HG03280 (cell line): ENCODE data around the gene WWC2.

Experiments used
- ATAC-seq: cut with Tn5 transposase; IDR thresholded peaks from one replicate; pipeline ENCODE4 v1.9.1; 2021; ENCODE audit warnings: mild to moderate bottlenecking, moderate library complexity; ENCODE audit not compliant: unreplicated experiment

The WWC2 gene

GRCh38 chr4:183164963-183165362 is 65.9 kb downstream of the WWC2 start:
- no peak for ATAC-seq

- no peak for ATAC-seq
Measured at GRCh38 chr4:183165376-183165775, 66.3 kb downstream of the WWC2 start.

- no peak for ATAC-seq
Measured at GRCh38 chr4:183170894-183171293, 71.8 kb downstream of the WWC2 start.

GRCh38 chr4:183171484-183172267 is 72.6 kb downstream of the WWC2 start:
- ATAC-seq = no peak

GRCh38 chr4:183172881-183173280 is 73.8 kb downstream of the WWC2 start:
- no peak for ATAC-seq

GRCh38 chr4:183173580-183174526 is 74.8 kb downstream of the WWC2 start:
- no peak for ATAC-seq

GRCh38 chr4:183175631-183176232 is 76.7 kb downstream of the WWC2 start:
- ATAC-seq = no peak

- no peak for ATAC-seq
Measured at GRCh38 chr4:183177001-183177400, 77.9 kb downstream of the WWC2 start.

- ATAC-seq = no peak
Measured at GRCh38 chr4:183178201-183178600, 79.1 kb downstream of the WWC2 start.

GRCh38 chr4:183180096-183180495 is 81.0 kb downstream of the WWC2 start:
- ATAC-seq = no peak

GRCh38 chr4:183180621-183181020 is 81.6 kb downstream of the WWC2 start:
- ATAC-seq = no peak

- ATAC-seq = no peak
Measured at GRCh38 chr4:183181081-183181480, 82.0 kb downstream of the WWC2 start.

GRCh38 chr4:183182873-183183725 is 84.0 kb downstream of the WWC2 start:
- ATAC-seq = no peak

- no peak for ATAC-seq
Measured at GRCh38 chr4:183183906-183184535, 85.0 kb downstream of the WWC2 start.

GRCh38 chr4:183185018-183185417 is 86.0 kb downstream of the WWC2 start:
- no peak for ATAC-seq

- no peak for ATAC-seq
Measured at GRCh38 chr4:183185559-183185958, 86.5 kb downstream of the WWC2 start.

- no peak for ATAC-seq
Measured at GRCh38 chr4:183186813-183187212, 87.8 kb downstream of the WWC2 start.

GRCh38 chr4:183190900-183191527 is 92.0 kb downstream of the WWC2 start:
- no peak for ATAC-seq

GRCh38 chr4:183191630-183192029 is 92.6 kb downstream of the WWC2 start:
- ATAC-seq = no peak

GRCh38 chr4:183192571-183192970 is 93.5 kb downstream of the WWC2 start:
- no peak for ATAC-seq
